SIG-M5 (cell line): ENCODE data around the gene NDUFS7.
"Not testable (repeated sequence)": the region's sequence is repeated elsewhere in the genome, so short reads cannot be mapped to it uniquely, and the experiment has no call there.

Source experiments
- DNase-seq: peaks from one replicate; lab custom pipeline; 2025; lab: John Stamatoyannopoulos, UW

NDUFS7 gene

GRCh38 chr19:1418951-1419738, 35.4 kb downstream of the NDUFS7 start:
- no peak for DNase-seq

- not testable (repeated sequence) for DNase-seq
These were observed 36.4 kb downstream of the NDUFS7 start for GRCh38 chr19:1420085-1420484.

DNA sequence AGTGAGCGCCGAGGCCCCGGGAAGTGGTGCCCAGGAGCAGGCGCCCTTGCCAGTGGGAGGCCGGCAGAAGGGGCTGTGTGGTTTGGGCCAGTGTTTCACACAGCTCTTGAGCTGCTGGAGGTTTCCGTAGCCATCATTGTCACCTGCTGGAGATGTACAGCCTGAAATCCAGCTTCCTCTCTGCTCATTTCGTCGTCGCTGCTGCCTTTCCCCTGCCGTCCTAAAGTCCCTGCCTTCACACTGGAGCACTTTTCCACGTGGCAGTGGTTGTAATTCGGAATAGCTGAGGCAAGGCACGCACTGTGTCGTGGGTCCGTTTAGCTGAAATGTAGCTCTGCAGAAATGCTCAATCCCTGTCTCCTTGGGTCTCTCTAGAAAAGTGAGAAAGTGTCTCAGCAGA, 36.9 kb downstream of the NDUFS7 start:
- DNase-seq: no peak

DNA sequence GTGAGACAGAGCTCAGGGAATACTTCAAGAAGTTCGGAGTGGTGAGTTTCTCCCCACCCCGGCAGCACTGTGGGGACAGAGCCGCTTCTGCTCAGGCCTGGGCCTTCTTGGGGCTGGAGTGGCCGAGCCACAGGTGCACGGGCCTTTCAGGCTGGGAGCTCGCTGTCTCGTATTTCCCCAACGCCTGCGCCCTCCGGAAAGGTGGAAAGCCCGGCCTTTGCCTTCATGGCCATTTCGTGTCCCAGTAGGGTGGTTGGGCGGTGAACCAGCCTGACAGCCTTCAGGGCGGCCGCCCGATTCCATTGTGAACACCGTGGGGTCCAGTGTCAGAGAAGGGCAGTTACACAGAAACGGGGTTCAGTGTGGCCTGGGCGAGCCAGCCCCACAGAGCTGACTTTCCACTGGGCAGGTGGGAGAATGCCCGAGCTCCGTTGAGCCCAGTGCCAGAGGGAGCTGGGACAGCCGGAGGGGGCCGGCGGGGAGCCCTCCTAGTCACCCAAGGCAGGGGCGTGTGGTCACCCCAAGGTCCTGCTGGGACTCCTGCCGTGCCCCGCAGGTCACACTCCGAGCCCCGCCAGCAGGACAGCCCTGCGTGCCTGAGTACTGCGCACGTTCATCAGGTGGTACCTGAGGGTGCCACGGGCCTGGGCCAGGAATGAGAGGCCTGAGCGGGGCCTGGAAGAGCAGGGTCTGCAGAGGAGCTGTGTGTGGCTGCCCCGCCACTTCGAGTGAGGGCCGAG, 37.7 kb downstream of the NDUFS7 start:
- DNase-seq: no peak

GRCh38 chr19:1421958-1422305, 38.2 kb downstream of the NDUFS7 start:
- no peak for DNase-seq

DNA sequence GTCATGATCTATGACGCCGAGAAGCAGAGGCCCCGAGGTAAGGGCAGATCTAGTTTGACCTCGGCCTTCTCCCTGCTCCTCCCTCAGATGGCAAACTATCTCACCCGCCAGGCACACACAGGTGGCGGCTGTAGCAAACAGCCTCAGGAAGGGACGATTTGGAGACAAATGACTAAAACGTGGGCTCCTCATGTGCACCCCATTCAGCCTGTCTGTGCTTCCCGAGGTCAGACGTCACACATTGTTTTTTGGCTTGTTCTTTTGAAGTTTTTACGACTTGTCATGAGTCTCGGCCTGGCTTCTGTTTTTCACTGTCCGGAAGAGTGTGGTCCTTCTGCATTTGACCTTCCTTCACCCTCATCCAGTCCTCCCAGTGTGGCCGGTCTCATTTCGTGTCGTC, 38.7 kb downstream of the NDUFS7 start:
- DNase-seq: no peak

DNA sequence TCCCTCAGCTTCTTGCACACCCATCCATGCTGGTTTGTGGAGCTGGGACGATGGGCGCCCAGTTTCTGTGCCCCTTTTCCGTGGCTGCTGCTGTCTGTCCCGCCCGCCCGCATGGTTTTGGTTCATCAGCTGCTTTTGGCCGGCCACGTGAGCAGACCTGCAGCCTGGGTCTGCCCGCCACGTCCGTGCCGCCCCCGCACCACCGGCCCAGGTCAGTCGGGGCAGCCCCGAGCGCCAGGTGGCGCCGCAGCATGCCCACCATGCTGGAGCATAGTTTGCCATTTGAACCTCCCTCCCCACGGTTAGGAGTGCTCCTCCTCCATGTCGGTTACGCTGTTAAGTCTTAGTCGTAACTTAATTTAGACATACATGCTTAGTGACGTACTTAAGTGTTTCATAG, 39.2 kb downstream of the NDUFS7 start:
- DNase-seq: no peak

DNA sequence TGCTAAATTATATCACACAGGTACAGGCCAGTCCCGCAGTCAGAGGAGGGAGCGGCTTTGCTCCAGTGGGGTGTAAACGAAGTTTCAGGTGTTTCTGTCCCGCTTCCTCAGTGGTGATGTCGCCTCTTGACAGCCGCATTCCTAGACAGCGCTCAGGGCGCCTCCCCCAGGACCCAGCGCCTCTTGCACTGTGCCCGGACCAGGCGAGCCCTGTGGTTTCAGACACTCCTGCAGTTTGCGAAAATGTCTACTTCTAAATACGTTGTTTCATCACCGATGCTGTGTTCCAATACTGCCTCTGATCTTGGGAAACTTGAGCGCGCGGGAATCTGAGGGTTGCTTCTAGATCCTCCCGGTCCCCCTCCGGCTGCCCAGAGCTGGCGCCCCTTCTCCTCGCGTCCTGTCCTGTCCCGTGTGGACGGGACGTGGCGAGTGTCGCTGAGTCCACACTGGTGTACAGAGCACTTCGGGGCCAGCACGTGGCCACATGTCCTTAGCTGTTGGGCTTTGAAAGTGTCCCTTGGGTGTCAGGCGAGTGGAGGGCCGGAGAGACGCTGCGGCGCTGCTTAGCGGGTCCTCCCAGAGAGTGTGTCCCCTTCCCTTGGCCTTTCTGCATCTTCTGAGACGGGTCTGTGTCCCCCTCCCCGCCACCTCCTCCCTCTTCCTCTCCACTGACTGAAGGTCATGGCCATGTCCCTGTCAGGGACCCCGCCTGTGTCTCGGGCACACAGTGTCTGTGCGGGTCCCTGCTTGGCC, 39.9 kb downstream of the NDUFS7 start:
- DNase-seq: no peak

DNA sequence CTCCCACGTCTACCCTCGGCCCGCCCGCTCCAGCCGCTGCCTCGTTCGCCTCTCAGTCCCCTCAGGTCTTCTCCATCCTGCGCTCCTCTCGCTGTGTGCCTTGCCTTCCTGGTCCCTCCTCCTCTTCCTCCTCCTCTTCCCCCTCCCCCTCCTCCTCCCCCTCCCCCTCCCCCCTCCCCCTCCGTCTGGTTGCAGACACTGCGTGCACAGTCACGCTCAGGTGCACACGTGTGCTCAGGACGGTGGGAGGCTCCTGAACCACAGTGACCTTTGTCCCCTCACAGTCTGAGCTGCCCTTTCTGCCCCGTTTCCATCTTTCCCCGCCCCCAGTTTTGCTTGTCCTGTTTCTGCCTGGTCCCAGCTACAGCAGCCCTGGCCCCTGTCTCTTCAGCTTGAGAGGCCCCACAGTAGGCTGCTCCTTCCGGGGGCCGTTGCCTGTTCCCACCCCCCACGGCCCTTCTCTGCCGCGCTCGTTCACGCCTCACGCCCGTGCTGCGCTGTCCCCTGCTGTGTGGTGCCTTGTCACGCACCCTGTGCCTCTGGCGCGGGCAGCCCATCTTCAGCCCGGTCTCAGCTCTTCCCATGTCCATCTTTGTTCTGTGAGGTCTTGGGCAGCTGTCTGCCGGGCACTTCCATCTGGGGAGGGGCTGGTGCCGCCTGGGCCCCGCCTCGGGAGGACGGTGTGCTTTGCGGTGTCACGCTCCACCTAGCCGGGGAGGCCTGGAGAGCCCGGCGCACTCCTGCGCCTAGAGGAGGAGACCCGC, 40.7 kb downstream of the NDUFS7 start:
- no peak for DNase-seq

GRCh38 chr19:1425102-1425837, 41.6 kb downstream of the NDUFS7 start:
- DNase-seq: no peak

DNA sequence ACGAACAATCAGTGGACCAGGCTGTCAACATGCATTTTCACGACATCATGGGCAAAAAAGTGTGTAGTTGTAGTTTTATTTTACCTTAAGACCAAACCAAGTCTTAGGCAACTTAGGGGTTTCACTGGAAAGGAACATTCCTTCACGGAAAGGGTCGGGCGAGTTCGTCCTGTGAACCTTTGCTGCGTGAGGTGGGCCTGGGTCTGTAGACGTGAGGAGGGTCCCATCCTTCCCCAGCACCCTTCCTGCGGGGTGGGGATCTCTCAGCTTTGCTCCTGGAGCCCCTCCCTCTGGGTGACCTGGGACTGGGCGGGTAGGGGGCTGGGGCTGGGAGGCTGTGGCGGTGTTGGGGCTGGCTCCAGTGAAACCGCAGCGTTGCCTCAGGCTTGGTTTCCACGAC, 42.2 kb downstream of the NDUFS7 start:
- no peak for DNase-seq

DNA sequence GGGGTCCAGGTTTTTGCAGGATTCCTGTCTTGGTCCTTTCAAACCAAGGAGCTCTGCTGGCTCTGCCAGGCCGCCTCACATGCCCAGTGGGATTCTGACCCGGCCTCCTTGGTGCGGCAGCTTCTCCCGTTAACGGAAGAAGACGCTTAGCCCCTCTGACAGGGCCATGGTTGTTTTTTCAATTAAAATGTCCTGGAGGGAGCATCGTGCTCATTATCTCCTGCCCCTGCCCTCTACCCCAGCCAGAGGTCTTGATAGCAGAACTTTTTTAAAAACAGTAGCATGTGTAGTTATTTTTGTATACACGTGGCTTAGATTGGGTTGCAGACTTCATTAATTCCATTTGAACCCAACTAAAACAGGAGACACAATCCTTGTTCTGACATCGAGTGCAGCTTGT, 43.0 kb downstream of the NDUFS7 start:
- DNase-seq: no peak

- no peak for DNase-seq
These were observed 43.7 kb downstream of the NDUFS7 start for GRCh38 chr19:1427221-1427920.

GRCh38 chr19:1428738-1429391, 45.2 kb downstream of the NDUFS7 start:
- no peak for DNase-seq

GRCh38 chr19:1429750-1430149, 46.0 kb downstream of the NDUFS7 start:
- DNase-seq: no peak

GRCh38 chr19:1430246-1430645, 46.5 kb downstream of the NDUFS7 start:
- DNase-seq: no peak

- DNase-seq: no peak
These were observed 48.2 kb downstream of the NDUFS7 start for GRCh38 chr19:1431759-1432506.

DNA sequence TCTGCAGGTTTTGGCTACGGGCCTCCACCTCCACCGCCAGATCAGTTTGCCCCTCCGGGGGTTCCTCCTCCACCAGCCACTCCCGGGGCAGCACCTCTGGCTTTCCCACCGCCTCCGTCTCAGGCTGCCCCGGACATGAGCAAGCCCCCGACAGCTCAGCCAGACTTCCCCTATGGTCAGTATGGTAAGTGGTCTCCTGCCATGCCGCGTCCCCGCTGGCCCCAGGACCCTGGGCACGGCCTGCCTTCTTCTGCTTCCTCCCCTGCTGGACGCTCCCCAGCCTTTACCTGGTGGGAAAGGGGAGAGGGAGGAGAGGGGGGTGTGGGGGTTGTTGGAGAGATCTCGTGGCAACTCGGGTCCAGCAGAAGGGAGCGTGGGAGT, 48.8 kb downstream of the NDUFS7 start:
- no peak for DNase-seq
